Measurements from ENCODE around the gene SLC25A10. TPM values are rescaled to one million over a fixed set of nuclear protein-coding genes. Genes with fewer than 3 reads are reported as not detected.

SLC25A10 gene
- total and polyA plus RNA-seq, 2 donors (not counting 3 experiments of a cell fraction or from before 2014, with no cell fraction given): 16.7 to 17.2 TPM

- Histone ChIP-seq H3K27me3 (ENCODE audit: control insufficient read depth in 2 of 2, insufficient read depth in 2 of 2, low read length in 2 of 2) (no peaks in the 10 kb centered on the region), H3K4me1 (ENCODE audit: control insufficient read depth, extremely low read depth, insufficient read depth, low read length) (peaks cover 2% of the 10 kb centered on the region), H3K9ac (replicated peaks; ENCODE audit: extremely low read depth, insufficient read depth, low read length) (no peak overlapping the region), H3K4me3 (replicated peaks in 1 of 3; ENCODE audit: insufficient read depth in 1 of 3, low read depth in 1 of 3, low read length in 3 of 3) (no peak overlapping the region), H3K36me3 (ENCODE audit: control insufficient read depth in 2 of 2, extremely low read depth in 1 of 2, insufficient read depth in 2 of 2, low read length in 2 of 2) (no peaks in the 10 kb centered on the region), H2AFZ (ENCODE audit: low read depth, low read length) (no peak overlapping the region), H3K79me2 (ENCODE audit: control insufficient read depth, insufficient read depth, low read length) (no peaks in the 10 kb centered on the region), H3K27ac (ENCODE audit: insufficient read depth, low read depth, low read length) (no peak overlapping the region), H3K9me1 (replicated peaks; ENCODE audit: control insufficient read depth, extremely low read depth, insufficient read depth, low read length) (no peaks in the 10 kb centered on the region), H3K4me2 (ENCODE audit: insufficient read depth, low read length) (no peak overlapping the region), H4K20me1 (replicated peaks; ENCODE audit: control insufficient read depth, extremely low read depth, insufficient read depth, low read length) (no peaks in the 10 kb centered on the region), H3K9me3 (replicated peaks; ENCODE audit: control insufficient read depth, insufficient read depth, low read length) (no peaks in the 10 kb centered on the region)
- ChIA-PET POLR2A (no interaction called here), CTCF (interaction anchor here (0.7 to 1.5 kb wide), 4 partner anchors 9 to 224 kb away, joined by 3 to 6 read pairs (median 4); partner anchors contain the start of genes ARHGDIA and SLC25A10)
- intact Hi-C loops (cut with micrococcal nuclease): no loop called here
- BruUV-seq (replicated peaks): no TSS peak
- no peak for FAIRE-seq
- no peak for DNase-seq (ENCODE audit: low read depth, low spot score)
- TF ChIP-seq, protein P1, sequence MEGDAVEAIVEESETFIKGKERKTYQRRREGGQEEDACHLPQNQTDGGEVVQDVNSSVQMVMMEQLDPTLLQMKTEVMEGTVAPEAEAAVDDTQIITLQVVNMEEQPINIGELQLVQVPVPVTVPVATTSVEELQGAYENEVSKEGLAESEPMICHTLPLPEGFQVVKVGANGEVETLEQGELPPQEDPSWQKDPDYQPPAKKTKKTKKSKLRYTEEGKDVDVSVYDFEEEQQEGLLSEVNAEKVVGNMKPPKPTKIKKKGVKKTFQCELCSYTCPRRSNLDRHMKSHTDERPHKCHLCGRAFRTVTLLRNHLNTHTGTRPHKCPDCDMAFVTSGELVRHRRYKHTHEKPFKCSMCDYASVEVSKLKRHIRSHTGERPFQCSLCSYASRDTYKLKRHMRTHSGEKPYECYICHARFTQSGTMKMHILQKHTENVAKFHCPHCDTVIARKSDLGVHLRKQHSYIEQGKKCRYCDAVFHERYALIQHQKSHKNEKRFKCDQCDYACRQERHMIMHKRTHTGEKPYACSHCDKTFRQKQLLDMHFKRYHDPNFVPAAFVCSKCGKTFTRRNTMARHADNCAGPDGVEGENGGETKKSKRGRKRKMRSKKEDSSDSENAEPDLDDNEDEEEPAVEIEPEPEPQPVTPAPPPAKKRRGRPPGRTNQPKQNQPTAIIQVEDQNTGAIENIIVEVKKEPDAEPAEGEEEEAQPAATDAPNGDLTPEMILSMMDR (IDR thresholded peaks at IDR 0.05; ENCODE audit: extremely low read depth in 1 of 2, insufficient read depth in 1 of 2, low read depth in 1 of 2, low read length in 2 of 2): no peak
- TF ChIP-seq MYC (IDR thresholded peaks at IDR 0.05; ENCODE audit: low read depth, low read length) (no peak), GATA2 (IDR thresholded peaks at IDR 0.05; ENCODE audit: insufficient read depth, insufficient read length, low read depth, low read length) (no peak), EZH2 (IDR thresholded peaks at IDR 0.05; ENCODE audit: borderline replicate concordance, low read depth, low read length, severe bottlenecking) (no peak), POLR2A (IDR thresholded peaks at IDR 0.05; ENCODE audit: low read depth, low read length) (no peak), FOS (IDR thresholded peaks at IDR 0.05; ENCODE audit: borderline replicate concordance, insufficient read depth, low read length) (no peak), POLR2AphosphoS5 (IDR thresholded peaks at IDR 0.05; ENCODE audit: insufficient read depth, low read depth, low read length) (no peak), JUN (IDR thresholded peaks at IDR 0.05; ENCODE audit: borderline replicate concordance, insufficient read depth, insufficient read length, low read depth) (no peak)
- TF ChIP-seq, protein P2, sequence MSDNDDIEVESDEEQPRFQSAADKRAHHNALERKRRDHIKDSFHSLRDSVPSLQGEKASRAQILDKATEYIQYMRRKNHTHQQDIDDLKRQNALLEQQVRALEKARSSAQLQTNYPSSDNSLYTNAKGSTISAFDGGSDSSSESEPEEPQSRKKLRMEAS (IDR thresholded peaks at IDR 0.05; ENCODE audit: insufficient read depth, insufficient read length): no peak
- dilution Hi-C loops (cut with MboI; ENCODE audit: extremely low pct_ligation_motif_present, low sequenced_read_pairs): no loop called here
Measured at GRCh38 chr17:81735264-81736102, 23.4 kb downstream of the SLC25A10 start.
